Urothelium cell line (cell line): ENCODE data around the gene PRKRIP1.
A peak's percentile ranks its signal among the peaks of the same experiment; 100 is the strongest.
"Not testable (repeated sequence)": the region's sequence is repeated elsewhere in the genome, so short reads cannot be mapped to it uniquely, and the experiment has no call there.

ENCODE experiments used
- DNase-seq: peaks from one replicate; pipeline ENCODE4 v3.0.0; 2011; ENCODE audit warnings: low spot score, mixed read lengths
- FAIRE-seq: peaks from 2 replicates; lab custom pipeline; 2011; peaks lifted over from hg19 to GRCh38; lab: Jason Lieb, UNC

The PRKRIP1 gene

DNA sequence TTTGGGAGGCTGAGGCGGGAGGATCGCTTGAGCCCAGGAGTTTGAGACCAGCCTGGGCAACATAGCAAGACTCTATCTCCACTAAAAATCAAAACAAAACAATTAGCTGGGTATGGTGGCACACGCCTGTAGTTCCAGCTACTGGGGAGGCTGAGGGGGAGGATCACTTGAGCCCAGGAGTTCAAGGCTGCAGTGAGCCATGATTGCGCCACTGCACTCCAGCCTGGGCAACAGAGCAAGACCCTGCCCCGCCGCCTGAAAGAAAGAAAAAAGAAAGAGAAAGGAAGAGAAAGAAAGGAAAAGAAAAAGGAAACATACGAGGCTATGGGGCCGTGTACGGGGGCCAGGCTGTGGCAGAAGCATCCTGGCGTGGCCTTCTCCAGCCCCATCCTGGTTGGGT is 58.8 kb downstream of the PRKRIP1 start:
- not testable (repeated sequence) for DNase-seq, FAIRE-seq

DNA sequence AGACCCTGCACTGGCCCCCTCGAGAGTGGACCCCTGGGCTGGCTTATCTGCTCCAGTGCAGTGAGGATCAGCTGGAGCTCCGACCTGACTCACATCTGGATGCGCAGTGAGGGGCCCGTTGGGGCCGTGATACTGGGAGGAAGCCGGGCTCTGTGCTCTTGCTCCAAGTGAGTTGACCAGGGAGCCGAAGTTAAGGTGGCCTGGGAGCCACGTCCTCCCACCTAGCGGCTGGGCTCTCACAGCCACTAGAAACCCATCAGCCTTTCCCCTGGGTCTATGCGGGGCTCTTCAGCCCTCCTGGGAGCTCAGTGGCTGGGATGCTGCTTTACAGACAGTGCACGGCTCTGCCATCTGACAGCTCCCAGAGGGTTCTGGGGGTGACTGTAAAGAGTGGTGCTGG is 59.4 kb downstream of the PRKRIP1 start:
- FAIRE-seq, result no peak
- no peak for DNase-seq

DNA sequence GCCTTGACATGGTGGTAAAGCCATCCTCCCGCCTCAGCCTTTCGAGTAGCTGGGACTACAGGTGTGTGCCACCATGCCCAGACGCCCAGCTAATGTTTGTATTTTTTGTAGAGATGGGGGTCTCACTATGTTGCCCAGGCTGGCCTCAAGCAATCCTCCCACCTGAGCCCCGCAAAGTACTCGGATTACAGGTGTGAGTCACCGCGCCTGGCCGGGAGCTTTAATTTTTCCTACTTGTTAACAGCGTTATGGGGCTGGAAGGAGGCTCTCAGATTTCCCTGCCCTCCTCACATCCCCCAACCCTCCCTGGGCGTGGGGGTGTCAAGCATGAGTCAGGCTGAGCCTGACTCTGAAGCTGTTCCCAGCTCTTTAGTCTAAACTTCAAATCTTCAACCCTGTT is 60.2 kb downstream of the PRKRIP1 start:
- DNase-seq, result peak; percentile 88
- FAIRE-seq, result peak; percentile 68

DNA sequence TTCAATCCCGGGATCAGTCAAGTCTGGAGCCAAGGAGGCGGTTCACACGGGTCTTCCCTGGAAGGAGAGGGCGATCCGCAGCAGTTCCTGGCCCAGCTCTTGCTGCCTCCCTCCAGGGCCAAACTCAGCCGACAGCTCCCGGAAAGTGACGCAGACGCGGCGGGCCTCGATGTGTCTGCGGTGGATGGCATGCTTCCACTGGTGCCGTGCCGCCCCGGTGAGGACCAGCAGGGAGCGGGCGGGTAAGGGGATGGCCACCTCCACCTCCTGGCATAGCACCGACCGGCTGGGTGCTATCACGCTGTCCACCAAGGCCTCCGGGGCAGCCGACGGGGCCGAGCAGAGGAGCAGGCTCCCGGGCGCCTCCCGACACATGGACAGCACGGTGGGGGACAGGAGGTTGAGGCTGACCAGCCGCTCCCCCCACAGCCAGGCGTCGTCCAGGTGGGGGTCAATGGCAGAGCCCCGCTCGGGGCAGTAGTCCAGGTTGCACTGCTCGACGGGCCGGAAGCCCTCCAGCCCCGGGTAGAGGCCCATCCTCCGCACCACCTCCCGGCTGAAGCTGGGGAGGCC is 61.3 kb downstream of the PRKRIP1 start:
- peak; percentile 78 for FAIRE-seq
- DNase-seq, result no peak

DNA sequence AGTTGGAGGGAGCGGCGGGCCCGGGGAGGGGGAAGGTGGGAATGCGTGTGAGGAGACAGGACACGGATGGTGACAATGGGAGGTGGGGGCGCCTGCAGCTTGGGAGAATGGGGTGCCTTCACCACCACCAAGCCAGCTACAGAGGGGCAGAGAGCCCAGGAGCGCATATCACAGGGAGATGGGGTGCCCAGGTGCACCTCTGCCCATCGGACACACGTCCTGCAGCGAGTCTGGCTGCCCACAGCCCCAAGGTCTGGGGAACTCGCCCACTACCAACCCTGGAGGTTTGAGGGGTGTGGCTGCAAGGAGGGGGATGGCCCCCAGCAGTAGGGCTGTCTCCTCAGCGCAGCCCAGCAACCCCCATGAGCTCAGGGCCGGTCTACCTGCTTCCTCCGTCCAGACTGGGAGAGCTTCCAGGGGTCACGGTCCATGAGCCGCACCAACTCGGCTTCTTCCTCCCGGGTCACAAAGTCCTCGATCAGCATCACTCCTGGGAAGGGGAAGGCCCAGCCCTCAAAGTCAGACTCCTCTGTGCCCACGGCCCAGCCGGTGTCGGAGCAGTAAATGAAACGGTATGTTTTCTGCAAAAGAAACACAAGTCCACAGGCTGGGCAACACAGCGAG is 63.2 kb downstream of the PRKRIP1 start:
- FAIRE-seq (no peak), DNase-seq (no peak)

DNA sequence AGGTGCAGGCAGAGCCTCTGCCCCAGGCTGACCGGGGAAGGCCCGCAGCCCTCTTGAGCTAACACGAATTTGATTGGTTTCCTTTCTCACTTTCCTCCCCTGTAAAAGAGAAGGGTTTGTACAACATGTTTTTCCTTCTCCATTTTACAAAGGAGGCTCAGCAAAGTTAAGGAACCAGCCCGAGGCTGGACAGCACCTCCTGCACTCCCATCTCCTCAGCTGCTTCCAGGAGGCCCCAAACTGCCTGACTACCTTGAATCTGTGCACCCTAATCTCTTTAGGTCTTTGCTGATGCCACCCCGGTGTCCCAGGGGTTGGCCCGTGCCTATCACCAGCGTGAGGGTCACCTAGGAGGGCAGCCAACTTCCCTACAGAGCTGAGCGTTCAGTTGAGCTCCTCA is 64.3 kb downstream of the PRKRIP1 start:
- no peak for FAIRE-seq

DNA sequence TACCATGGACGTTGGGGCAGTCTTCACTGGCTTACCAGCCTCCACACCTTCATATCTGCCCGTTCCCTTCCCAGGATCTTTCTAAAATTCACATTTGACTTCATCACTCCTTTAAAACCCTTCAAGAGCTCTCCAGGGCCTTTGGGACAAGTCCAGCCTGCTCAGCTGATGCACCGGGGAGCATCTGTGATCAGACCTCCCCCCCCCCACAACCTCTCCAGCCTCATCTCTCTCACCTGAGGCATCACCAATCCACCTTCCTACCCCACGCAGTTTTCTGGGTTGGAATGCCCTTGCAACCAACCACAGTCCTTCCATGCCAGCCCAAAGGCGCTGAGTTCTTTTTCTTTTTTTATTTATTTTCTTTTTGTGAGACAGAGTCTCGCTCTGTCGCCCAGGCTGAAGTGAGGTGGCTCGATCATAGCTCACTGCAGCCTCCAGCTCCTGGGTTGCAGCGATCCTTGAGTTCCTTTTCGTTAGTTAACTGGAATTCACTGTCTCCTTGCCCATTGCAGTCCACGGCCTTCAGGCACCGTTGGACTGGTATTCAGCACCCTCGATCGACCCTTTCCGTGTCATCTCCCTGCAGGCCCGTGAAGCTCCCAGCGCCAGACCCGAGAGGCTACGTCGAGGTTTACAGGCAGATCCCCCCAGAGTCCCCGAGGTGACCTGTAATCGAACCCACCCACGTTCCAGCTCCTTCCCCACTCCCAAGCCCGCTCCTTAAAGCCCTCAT is 67.8 kb downstream of the PRKRIP1 start:
- FAIRE-seq (no peak), DNase-seq (no peak)

More for the DNA sequence above, 64.3 kb downstream of the PRKRIP1 start:
- DNase-seq, result no peak

DNA sequence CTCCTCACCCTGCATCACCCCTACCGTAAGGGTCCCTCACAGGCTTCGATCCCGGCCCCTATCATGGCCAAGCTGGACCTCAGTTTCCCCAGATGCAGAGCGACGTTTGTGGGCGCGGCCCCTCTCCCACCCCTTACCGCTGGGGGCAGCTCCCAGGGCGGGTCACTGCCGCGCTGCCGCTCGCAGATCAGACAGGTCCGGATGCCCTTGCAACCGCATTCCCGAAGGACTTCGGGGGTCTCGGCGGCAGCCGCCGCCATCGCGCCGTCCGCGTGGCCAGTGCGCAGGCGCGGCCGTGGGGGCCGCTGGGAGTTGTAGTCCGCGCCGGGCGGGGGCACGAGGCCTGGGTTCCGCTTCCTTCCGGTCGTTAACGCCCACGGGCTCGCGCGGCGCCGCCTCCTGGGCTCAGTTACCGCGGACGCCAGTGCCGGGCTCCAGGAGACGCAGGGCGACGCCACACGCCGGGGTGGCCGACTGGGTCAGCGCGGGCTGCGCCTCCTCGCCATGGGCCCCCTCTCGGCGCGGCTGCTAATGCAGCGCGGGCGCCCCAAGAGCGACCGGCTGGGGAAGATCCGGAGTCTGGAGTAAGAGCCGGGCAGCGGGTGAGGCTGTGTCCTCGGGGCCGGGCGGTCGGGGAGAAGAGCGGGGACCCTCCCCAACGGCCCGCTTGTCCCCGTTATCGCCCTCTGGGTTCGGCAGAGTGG is 68.6 kb downstream of the PRKRIP1 start, which contains the start of the genes ALKBH4 and LRWD1:
ALKBH4 (minus strand) TSS at position 287 of the 704 bp plus-strand sequence; CDS start at position 260, 27 bp downstream.
LRWD1 (plus strand) TSS at position 408 of the 704 bp plus-strand sequence; CDS start at position 505, 97 bp downstream.
- FAIRE-seq (peak; percentile 98), DNase-seq (peak; percentile 100)

DNA sequence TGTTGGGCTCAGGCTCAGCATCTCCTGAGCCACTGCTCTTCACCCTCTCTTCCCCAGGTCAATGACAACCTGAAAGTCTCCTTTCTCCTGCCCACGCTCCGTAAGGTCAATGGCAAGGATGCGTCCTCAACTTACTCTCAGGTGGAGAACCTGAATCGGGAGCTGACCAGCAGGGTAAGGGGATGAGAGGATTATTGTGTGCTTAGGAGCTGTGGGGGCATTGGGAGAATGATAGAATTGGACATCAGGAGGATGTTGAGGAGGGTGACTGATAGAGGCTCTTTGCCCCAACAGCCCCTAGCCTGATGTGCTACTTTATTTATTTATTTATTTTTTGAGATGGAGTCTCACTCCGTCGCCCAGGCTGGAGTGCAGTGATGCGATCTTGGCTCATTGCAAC is 69.9 kb downstream of the PRKRIP1 start:
- DNase-seq (no peak), FAIRE-seq (peak; percentile 35)

DNA sequence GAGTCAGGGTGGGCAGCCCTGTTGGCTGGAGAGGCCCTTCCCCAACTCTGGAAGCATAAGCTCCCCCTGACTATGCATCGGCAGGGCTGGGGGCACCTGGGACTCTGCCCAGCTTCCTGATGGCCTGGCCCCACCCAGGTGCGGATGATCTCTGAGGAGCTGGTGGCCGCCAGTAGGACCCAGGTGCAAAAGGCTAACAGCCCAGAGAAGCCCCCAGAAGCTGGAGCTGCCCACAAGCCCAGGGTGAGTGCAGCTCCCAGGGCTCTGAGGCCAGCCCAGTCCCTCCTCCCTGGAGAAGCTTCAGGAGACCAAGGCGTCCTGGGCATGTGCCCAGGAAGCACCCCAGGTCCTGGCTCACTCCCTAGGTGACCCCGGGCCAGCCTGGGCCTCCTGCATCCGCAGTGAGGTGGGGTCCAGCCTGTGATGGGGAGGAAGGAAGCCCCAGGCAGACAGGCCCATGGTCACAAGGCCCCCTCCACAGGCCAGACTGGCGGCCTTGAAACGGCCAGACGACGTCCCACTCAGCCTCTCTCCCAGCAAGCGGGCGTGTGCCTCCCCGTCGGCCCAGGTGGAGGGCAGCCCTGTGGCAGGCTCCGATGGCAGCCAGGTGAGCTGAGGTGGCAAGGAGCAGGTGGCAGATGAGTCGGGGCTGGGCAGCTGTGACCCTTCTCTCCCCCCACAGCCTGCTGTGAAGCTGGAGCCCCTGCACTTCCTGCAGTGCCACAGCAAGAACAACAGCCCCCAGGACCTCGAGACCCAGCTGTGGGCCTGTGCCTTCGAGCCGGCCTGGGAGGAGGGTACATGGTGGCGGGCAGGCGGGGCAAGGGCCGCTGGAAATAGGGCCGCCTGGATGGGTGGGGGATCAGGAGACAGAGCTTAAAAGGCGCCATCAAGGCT is 71.7 kb downstream of the PRKRIP1 start:
- FAIRE-seq (peak; percentile 44), DNase-seq (no peak)

DNA sequence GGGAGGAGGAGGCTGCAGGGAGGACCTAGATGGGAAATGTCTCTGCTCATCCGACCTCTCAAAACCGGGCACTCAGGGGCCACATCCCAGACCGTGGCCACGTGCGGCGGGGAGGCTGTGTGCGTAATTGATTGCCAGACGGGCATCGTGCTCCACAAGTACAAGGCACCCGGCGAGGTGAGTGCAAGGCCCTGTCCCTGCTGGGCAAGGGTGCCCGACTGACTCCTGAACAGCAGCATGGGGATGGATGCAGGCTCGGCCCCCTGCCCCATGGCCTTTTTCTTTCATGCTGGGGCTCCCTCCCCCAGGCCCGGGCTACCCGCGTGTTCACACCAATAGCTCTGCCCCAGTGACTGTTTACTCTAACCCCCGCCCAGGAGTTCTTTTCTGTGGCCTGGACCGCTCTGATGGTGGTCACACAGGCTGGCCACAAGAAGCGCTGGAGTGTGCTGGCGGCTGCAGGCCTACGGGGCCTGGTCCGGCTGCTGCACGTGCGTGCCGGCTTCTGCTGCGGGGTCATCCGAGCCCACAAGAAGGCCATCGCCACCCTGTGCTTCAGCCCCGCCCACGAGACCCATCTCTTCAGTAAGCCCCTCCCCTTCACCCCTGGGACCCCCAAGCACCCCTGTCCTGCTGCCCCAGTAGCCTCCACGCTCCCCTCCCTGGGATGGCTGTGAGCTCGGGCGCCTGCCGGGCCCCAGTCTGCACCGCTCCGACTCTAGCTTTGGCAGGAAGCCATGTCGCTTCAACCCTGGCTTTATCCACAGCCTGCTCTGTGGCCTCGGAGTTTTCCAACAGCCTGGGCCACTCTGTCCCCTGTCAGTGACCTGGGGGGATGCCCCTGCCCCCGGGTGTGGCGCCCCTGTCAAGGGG is 72.6 kb downstream of the PRKRIP1 start:
- FAIRE-seq (no peak), DNase-seq (no peak)

DNA sequence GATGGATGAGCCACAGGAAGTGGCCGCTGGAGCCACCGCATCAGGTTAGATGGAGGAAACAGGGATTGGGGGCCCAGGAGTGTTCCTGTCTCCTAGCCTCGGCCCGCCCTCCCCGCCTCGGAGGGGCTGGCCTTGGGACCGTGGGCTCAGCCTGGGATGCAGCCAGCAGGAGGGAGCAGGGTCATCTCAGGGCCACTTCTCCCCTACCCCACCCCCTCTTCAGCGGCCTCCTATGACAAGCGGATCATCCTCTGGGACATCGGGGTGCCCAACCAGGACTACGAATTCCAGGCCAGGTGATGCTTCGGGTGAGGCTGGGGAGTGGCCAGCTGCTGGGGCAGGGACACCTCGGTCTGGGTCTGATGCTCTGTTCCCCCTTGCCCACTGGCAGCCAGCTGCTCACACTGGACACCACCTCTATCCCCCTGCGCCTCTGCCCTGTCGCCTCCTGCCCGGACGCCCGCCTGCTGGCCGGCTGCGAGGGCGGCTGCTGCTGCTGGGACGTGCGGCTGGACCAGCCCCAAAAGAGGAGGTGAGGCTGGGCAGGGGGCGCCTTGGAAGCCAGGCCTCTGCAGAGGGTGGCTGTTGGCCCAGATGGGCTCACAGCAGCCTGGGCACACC is 73.3 kb downstream of the PRKRIP1 start:
- peak; percentile 58 for FAIRE-seq
- DNase-seq, result no peak

DNA sequence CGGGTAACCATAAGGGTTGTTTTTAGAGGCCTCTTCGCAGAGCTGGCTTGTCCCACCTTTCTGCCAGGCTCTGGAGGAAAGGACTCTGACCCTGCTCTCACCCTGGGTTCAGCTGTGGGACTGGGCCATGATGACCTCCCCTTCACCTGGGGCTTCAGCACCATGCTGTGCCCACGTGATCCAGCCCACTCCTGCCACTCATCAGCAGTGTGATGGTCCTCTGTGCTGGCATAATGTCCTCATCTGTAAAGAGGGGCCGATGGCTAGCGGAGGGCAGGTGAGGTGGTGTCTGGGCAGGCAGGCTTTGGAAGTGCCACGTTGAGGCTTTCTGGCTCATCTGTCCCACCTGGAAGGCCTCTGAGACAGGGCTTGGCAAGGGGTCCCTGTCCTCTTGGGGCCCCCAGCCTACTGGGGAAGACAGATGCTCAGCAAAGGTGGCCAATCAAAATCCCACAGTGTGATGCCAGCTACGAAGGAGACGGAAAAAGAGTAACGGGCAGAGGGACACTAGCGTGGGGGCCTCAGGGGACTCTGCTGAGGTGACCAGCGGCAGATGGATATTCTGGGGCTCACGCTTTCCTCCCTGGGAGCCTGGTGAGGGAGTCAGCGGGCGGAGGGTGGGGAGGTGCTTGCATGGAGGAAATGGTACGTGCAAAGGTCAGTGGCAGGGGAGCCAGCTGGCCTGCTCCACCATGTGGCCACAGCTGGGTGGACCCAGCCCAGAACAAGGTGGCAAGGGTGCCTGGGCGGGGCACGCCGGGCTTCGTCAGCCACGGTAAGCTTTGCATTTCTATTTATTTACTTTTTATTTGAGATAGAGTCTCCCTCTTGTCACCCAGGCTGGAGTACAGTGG is 74.0 kb downstream of the PRKRIP1 start:
- DNase-seq (no peak), FAIRE-seq (no peak)

DNA sequence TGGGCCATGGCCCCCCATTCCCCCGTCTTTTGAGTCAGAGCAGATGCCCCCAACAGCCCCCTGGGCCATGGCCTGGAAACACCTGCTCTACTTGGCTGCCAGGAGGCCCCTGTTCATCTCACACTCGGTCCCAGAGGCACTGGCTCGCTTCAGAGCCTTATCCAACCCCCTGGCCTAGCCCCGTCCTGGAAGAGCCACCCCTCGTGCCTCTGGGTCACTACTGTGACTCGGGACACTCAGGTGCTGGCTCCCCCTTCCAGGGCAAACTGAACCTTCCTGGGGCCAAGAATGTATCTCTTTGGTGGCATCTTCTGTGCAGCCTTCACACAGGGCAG is 75.6 kb downstream of the PRKRIP1 start:
- DNase-seq, result no peak
- FAIRE-seq, result no peak

DNA sequence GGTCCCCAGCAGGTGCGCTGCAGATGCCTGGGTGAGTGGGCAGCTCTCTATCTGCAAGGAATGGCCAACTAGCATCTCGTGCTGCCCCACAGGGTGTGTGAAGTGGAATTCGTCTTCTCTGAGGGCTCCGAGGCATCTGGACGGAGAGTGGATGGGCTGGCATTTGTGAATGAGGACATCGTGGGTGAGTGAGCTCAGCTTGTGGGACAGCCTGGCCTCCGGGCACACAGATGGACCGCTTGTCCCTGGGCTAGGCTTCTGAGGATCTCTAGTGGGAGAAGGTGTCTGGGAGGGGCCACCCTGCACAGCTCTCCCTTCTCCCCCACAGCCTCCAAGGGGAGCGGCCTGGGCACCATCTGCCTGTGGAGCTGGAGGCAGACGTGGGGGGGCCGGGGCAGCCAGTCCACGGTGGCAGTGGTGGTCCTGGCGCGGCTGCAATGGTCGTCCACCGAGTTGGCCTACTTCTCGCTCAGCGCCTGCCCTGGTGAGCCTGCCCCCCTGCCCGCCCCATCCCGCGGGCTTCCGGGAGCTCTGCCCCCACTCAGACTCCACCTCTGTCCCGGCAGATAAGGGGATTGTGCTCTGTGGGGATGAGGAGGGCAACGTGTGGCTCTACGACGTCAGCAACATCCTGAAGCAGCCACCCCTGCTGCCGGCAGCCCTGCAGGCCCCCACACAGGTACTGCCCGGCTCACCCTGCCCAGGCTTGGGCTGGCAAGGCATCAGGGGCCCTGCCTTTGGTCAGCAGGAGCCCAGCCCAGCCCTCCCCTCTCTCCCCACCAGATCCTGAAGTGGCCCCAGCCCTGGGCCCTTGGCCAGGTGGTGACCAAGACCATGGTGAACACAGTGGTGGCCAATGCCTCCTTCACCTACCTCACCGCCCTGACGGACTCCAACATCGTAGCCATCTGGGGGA is 76.2 kb downstream of the PRKRIP1 start:
- DNase-seq (no peak), FAIRE-seq (no peak)

DNA sequence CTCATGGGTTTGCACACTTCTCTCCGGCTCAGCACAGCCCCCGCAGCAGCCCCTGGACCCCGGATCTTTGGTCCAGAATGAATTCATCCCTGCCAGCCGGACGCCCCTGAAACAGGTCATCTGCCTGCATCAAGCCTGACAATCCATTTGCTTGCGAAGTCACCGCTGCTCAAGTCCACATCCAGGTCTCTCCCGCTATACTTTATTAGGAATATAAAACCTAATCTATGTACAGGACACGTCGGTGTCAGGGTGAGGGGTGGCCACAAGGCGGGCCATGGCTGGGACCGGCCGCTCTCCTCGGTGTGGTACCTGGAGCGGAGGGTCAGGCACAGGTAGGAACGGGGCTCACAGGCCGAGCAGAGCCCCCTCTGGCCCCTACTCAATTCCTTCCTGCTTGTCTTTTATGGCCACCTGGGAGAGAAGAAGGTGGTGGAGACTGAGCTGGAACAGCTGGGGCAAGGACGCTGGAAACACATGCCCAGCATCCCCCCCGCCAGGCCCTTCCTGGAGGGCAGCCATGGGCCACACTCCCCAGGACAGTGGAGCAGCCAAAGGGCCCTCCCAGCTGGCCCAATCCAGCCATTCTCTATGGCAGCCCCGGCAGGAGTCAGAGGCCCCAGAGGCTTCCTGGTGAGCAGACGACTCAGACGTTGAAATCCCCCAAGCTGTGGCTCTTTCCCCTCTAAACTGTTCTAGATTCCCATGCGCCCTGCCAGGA is 77.3 kb downstream of the PRKRIP1 start:
- DNase-seq, result no peak
- FAIRE-seq, result no peak
